Endothelial cell of umbilical vein (primary cell): ENCODE data around the gene UTS2B.

Experiments used
- EZH2 ChIP-seq: IDR thresholded peaks from 2 replicates; pipeline ENCODE4 v1.6.1; 2012; ENCODE audit warnings: borderline replicate concordance, low read depth, mild to moderate bottlenecking, moderate library complexity, low read length, inconsistent platforms; ENCODE audit not compliant: severe bottlenecking
- POLR2AphosphoS5 ChIP-seq: IDR thresholded peaks from 2 replicates; pipeline ENCODE4 v1.6.1; 2012; ENCODE audit warnings: low read depth, mild to moderate bottlenecking, control low read depth, low read length, moderate library complexity; ENCODE audit not compliant: insufficient read depth
- TF ChIP-seq, protein P1 (sequence below), 2 donors: IDR thresholded peaks; 1 replicate in 1 of 2; 2 replicates in 1 of 2; pipeline ENCODE4 v1.5.1; 2011; ENCODE audit warnings: low read length in 2 of 2, mild to moderate bottlenecking in 2 of 2, moderate library complexity in 2 of 2, control low read depth in 1 of 2, inconsistent platforms in 1 of 2, low read depth in 1 of 2; ENCODE audit not compliant: insufficient read depth in 1 of 2; ENCODE audit errors: extremely low read depth in 1 of 2

DNA sequence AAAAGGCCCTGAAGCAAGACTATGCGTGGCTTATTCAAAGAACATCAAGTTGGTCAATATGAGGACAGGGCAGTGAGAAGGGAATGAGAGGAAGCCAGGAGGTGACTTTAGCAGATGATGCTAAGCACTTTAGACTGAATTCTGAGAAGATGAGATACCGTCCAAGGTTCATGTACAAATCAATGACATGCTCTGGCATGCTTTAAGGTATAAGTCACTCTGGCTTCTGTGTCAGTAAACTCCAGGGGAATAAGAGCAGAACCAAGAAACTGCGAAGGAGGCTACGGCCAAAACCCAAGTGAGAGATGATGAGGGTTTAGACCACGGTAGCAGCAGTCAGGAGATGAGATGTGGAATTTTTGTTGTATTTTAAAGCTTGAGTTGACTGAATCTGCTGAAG is 10.0 kb downstream of the UTS2B start:
- TF ChIP-seq EZH2, result no peak
- TF ChIP-seq, protein P1, sequence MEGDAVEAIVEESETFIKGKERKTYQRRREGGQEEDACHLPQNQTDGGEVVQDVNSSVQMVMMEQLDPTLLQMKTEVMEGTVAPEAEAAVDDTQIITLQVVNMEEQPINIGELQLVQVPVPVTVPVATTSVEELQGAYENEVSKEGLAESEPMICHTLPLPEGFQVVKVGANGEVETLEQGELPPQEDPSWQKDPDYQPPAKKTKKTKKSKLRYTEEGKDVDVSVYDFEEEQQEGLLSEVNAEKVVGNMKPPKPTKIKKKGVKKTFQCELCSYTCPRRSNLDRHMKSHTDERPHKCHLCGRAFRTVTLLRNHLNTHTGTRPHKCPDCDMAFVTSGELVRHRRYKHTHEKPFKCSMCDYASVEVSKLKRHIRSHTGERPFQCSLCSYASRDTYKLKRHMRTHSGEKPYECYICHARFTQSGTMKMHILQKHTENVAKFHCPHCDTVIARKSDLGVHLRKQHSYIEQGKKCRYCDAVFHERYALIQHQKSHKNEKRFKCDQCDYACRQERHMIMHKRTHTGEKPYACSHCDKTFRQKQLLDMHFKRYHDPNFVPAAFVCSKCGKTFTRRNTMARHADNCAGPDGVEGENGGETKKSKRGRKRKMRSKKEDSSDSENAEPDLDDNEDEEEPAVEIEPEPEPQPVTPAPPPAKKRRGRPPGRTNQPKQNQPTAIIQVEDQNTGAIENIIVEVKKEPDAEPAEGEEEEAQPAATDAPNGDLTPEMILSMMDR (IDR thresholded peaks at IDR 0.05; ENCODE audit: extremely low read depth in 1 of 2, insufficient read depth in 1 of 2, low read depth in 1 of 2, low read length in 2 of 2), result no peak
- TF ChIP-seq POLR2AphosphoS5, result no peak
